Mammary epithelial cell (primary cell): ENCODE measurements around the gene CAMTA1.

ENCODE experiments used
- CTCF ChIP-seq, 2 donors: IDR thresholded peaks in 1 of 2; conservative IDR thresholded peaks in 1 of 2; 2 replicates each; pipeline ENCODE4 v1.5.1; 2011 to 2012; ENCODE audit warnings: inconsistent platforms in 2 of 2, low read length in 2 of 2, mild to moderate bottlenecking in 2 of 2, control low read depth in 1 of 2, low read depth in 1 of 2; ENCODE audit not compliant: insufficient read depth in 1 of 2; ENCODE audit errors: extremely low read depth in 1 of 2
- EZH2 ChIP-seq: IDR thresholded peaks from 2 replicates; pipeline ENCODE4 v1.6.1; 2012; ENCODE audit warnings: low read length, inconsistent platforms, borderline replicate concordance

GRCh38 chr1:7646164-7646563 is 860.9 kb downstream of the CAMTA1 start:
- TF ChIP-seq CTCF (conservative IDR thresholded peaks at IDR 0.05 in 1 of 2, IDR thresholded peaks at IDR 0.05 in 1 of 2; ENCODE audit: extremely low read depth in 1 of 2, insufficient read depth in 1 of 2, low read depth in 1 of 2, low read length in 2 of 2), result no peak
- TF ChIP-seq EZH2, result no peak
